GM12872 (cell line): ENCODE data around the gene G0S2.

Experiments
- CTCF ChIP-seq: IDR thresholded peaks from 3 replicates; pipeline ENCODE4 v1.5.1; 2011; ENCODE audit warnings: low read depth, mild to moderate bottlenecking, low read length, moderate library complexity; ENCODE audit not compliant: insufficient read depth

G0S2 gene

GRCh38 chr1:209714338-209714737, 39.1 kb downstream of the G0S2 start:
- no peak for TF ChIP-seq CTCF

- no peak for TF ChIP-seq CTCF
Observed at GRCh38 chr1:209715314-209715713, 40.1 kb downstream of the G0S2 start.

- TF ChIP-seq CTCF = no peak
Observed at GRCh38 chr1:209717818-209718217, 42.6 kb downstream of the G0S2 start.

- no peak for TF ChIP-seq CTCF
Observed at GRCh38 chr1:209720326-209720725, 45.1 kb downstream of the G0S2 start.

GRCh38 chr1:209720826-209721225, 45.6 kb downstream of the G0S2 start:
- TF ChIP-seq CTCF = no peak

- TF ChIP-seq CTCF = no peak
Observed at GRCh38 chr1:209721323-209721722, 46.1 kb downstream of the G0S2 start.

GRCh38 chr1:209723265-209723664, 48.1 kb downstream of the G0S2 start:
- TF ChIP-seq CTCF = no peak
